Measurements from ENCODE around the gene BLNK. TPM values are rescaled to one million over a fixed set of nuclear protein-coding genes. Genes with fewer than 3 reads are reported as not detected.

Gene BLNK
- total RNA-seq, 2 donors from 2014 or later, result 0.39 to 0.41 TPM

GRCh38 chr10:96301616-96302015 lies 30.2 kb upstream of the BLNK start:
- no peaks in the 10 kb centered on the region for H3K27me3 ChIP-seq
- H3K9me3 ChIP-seq, result no peaks in the 10 kb centered on the region
- no peak overlapping the region for H3K27ac ChIP-seq
- no peaks in the 10 kb centered on the region for H3K36me3 ChIP-seq
- DNase-seq (ENCODE audit: low spot score), result no peak
- TF ChIP-seq, protein P1, sequence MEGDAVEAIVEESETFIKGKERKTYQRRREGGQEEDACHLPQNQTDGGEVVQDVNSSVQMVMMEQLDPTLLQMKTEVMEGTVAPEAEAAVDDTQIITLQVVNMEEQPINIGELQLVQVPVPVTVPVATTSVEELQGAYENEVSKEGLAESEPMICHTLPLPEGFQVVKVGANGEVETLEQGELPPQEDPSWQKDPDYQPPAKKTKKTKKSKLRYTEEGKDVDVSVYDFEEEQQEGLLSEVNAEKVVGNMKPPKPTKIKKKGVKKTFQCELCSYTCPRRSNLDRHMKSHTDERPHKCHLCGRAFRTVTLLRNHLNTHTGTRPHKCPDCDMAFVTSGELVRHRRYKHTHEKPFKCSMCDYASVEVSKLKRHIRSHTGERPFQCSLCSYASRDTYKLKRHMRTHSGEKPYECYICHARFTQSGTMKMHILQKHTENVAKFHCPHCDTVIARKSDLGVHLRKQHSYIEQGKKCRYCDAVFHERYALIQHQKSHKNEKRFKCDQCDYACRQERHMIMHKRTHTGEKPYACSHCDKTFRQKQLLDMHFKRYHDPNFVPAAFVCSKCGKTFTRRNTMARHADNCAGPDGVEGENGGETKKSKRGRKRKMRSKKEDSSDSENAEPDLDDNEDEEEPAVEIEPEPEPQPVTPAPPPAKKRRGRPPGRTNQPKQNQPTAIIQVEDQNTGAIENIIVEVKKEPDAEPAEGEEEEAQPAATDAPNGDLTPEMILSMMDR (IDR thresholded peaks at IDR 0.05), result no peak
- H3K4me3 ChIP-seq, result no peak overlapping the region
- no peaks in the 10 kb centered on the region for H3K4me1 ChIP-seq

- Histone ChIP-seq H3K36me3 (no peaks in the 10 kb centered on the region), H3K4me1 (no peaks in the 10 kb centered on the region), H3K4me3 (no peak overlapping the region), H3K27me3 (no peaks in the 10 kb centered on the region), H3K27ac (no peak overlapping the region), H3K9me3 (no peaks in the 10 kb centered on the region)
- TF ChIP-seq, protein P1 (IDR thresholded peaks at IDR 0.05), result no peak
- DNase-seq (ENCODE audit: low spot score), result no peak
Observed at GRCh38 chr10:96299383-96299782, 28.0 kb upstream of the BLNK start.

DNA sequence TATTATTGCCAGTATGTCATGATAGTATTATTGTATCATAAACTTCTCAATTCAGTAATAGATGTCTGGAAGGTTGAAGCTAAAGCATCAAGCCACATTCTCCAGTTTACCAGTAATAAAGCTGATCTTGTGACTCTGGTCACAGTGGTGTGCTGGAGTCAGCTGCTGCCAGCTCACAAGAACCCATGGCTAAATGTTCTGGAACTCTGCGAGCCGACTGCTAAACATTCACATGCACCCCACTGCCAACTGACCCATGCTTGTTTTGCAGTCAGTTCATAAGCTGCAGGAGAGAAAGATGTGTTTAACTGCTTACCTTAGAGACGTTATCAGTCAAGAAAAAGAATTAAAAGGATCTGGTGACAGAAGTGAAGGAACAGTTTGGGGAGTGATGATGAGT lies 27.0 kb upstream of the BLNK start:
- Histone ChIP-seq H3K27me3 (no peaks in the 10 kb centered on the region), H3K36me3 (no peaks in the 10 kb centered on the region), H3K9me3 (no peaks in the 10 kb centered on the region), H3K27ac (no peak overlapping the region), H3K4me1 (no peaks in the 10 kb centered on the region), H3K4me3 (no peak overlapping the region)
- TF ChIP-seq, protein P1 (IDR thresholded peaks at IDR 0.05), result no peak
- no peak for DNase-seq (ENCODE audit: low spot score)

- no peaks in the 10 kb centered on the region for H3K9me3 ChIP-seq
- no peak overlapping the region for H3K27ac ChIP-seq
- no peak for DNase-seq (ENCODE audit: low spot score)
- no peaks in the 10 kb centered on the region for H3K4me1 ChIP-seq
- no peak overlapping the region for H3K4me3 ChIP-seq
- H3K36me3 ChIP-seq, result no peaks in the 10 kb centered on the region
- no peaks in the 10 kb centered on the region for H3K27me3 ChIP-seq
- TF ChIP-seq, protein P1 (IDR thresholded peaks at IDR 0.05), result no peak
Observed at GRCh38 chr10:96297486-96297885, 26.1 kb upstream of the BLNK start.

DNA sequence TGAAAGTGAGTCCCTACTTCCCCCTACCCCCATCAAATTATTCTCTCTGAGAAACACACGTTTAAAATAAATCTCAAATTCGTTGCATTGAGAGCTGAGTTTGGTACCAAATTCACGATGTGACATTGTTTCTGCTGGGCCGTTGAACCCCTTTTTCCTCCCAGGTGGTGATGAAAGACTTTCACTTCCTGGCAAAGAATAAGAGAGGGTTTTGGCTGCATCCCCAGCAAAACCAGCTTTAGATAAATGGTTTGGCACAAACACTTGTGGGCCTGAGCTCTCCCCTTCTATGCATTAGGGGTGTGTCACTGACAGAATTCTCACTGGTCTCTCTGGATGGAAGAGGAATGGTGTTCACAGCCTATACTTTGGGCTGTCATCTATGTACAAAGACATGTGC lies 24.1 kb upstream of the BLNK start:
- TF ChIP-seq, protein P1 (IDR thresholded peaks at IDR 0.05), result no peak
- H3K36me3 ChIP-seq, result no peaks in the 10 kb centered on the region
- H3K4me1 ChIP-seq, result peaks cover 0 to 4% of the 10 kb centered on the region in 2 donors
- H3K9me3 ChIP-seq, result no peaks in the 10 kb centered on the region
- no peak overlapping the region for H3K4me3 ChIP-seq
- H3K27me3 ChIP-seq, result no peaks in the 10 kb centered on the region
- no peak for DNase-seq (ENCODE audit: low spot score)
- H3K27ac ChIP-seq, result no peak overlapping the region

Measured in right atrium auricular region (tissue), 2 donors.